ENCODE data around the gene XYLT1.
A peak's percentile ranks its signal among the peaks of the same experiment; 100 is the strongest.
"Not testable (repeated sequence)": the region's sequence is repeated elsewhere in the genome, so short reads cannot be mapped to it uniquely, and the experiment has no call there.

XYLT1 gene

GRCh38 chr16:17423221-17423620 is 47.5 kb downstream of the XYLT1 start:
- no peak for DNase-seq

DNA sequence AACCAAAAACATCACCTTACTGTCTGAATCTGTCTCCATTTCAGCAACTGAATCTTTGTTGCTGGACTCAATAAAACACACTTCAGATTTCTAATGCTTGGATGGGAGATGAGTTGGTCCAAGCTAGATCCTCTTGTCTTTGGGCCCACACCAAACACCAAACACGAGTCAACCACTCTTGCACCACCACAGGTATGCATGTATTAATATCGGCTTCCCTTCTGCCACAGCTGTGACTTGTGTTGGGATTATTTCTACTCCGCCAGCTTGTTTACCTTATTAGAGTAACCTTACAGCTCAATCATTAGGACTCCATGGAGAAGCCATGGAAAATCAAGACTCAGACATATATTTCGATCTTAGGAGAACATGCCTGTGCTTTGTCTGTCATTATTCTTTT is 49.9 kb downstream of the XYLT1 start:
- no peak for DNase-seq

DNA sequence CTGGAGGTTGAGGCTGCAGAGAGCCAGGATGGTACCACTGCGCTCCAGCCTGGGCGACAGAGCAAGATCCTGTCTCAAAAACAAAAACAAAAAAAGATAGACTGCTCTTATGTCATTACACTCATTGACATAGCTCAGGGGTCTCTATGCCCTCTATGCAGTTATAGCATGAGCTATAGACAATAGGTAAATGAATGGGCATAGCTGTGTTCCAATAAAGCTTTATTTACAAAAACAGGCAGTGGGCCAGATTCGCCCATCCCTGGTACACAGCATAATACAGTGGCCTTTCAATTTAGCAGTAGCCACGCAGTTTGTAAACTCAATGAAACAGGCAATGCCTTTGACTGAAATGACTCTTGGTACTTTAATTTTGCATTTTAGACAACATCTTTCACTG is 51.5 kb downstream of the XYLT1 start:
- no peak for DNase-seq

- no peak for DNase-seq
These were observed 53.0 kb downstream of the XYLT1 start for GRCh38 chr16:17417740-17418139.

- no peak for DNase-seq
These were observed 54.1 kb downstream of the XYLT1 start for GRCh38 chr16:17416461-17417311.

GRCh38 chr16:17414916-17415315 is 55.8 kb downstream of the XYLT1 start:
- no peak for DNase-seq

DNA sequence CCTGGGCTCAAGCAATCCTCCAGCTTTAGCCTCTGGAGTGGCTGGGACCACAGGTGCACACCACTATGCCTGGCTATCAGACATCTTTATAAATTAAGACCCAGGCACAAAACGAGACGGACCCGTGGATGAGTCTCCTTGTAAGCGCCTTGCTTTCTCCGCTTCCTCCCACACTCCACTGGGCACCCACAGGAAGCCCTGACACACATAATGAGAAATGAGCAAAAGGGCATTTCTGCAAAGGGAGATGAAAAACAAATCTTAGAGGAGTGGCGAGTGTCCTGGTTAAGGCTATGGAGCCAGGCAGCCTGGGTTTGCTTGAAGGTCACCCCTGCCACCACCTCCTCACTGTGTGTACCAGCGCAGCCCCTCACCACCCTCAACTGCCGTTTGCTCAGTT is 56.3 kb downstream of the XYLT1 start:
- DNase-seq: no peak

DNA sequence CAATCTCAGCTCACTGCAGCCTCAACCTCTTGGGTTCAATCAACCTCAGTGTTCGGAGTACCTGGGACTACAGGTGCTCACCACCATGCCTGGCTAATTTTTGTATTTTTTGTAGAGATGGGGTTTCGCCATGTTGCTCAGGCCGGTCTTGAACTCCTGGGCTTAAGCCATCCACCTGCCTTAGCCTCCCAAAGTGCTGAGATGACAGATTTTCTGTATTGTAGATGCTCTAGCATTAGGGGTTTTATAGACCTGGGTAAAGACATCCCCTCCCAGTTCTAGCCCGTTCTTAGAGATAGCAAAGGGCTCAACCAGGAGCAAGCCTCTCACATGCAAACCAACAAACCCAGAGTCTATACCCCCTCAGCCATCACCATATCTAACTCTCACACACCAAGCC is 57.3 kb downstream of the XYLT1 start:
- no peak for DNase-seq

DNA sequence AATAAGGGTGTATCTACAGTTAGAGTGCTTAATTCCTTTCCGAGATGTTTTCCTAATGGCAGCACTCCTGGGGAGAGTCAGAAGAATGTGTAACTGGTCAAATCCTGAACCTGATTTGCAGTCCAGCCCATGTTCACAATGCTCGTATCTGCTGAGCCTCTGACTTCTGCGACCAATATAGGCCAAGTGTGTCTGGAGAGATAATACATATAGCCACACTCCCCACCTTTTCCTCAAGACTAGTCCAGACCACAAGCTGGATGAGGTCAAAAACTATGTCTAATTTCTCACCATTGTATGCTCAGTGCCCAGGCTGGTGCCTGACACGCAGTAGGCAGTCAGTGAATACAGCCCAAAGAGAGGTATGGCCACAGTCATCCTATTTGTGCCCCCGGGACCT is 58.0 kb downstream of the XYLT1 start:
- DNase-seq: no peak

GRCh38 chr16:17412221-17412620 is 58.5 kb downstream of the XYLT1 start:
- no peak for DNase-seq

DNA sequence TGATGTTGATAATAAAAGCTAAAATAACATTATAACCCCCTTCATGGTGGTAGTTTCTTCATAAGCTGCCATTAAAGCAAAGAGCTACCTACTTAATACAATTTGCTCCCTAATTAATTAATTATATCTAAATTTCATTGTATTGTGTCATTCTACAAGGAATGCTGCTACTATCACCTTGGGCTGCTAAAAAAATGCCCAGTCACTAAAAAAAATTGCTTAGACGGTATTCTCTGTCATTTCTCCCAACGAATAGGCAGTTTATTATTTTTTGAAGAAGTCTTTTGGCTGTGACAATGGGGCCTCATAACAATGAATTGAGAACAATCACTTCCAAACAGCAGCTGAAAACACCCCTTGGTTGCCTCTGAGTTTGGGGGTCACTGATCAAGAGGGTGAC is 59.5 kb downstream of the XYLT1 start:
- DNase-seq: no peak

- not testable (repeated sequence) for DNase-seq
These were observed 60.4 kb downstream of the XYLT1 start for GRCh38 chr16:17410316-17410715.

- DNase-seq: no peak
These were observed 60.9 kb downstream of the XYLT1 start for GRCh38 chr16:17409894-17410293.

DNA sequence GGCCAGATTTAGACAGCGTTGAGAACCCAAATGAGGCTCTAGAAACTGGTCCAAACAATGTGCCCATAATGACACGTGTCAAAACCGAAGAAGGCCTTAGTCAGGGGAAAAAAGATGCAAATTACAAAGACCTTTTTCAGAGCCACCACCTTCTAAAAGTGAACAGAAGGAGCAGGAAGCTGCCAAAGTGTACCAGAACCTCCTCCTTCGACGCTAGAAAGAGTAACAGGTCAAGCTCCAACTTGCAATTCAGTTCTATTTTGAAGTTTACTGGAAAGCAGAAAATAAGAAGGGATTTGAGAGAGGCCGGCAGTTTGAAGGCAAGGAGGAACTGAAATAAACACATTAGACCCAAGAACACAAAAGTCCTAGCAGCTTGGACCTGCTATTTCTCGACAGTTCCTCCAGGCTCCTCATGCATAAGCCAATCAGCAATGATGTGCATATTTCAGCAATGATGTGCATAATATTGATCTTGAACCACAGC is 61.8 kb downstream of the XYLT1 start:
- DNase-seq: no peak

- no peak for DNase-seq
These were observed 62.5 kb downstream of the XYLT1 start for GRCh38 chr16:17408296-17408695.

DNA sequence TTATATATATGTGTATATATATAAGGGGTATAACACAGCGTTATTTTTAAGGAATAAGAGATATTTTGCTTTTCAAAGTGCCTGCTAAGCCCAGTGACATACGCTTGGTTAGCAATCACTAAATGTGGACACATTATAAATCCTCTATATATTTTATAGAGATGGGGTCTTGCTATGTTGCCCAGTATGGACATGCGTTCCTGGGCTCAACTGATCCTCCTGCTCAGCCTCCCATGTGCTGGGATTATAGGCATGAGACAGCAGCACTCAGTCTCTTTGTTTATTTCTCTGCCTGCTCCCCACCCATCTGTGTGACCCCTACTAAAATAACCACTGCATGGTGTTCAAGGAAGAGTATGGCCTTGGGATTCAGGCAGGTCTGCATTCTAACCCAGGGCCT is 63.4 kb downstream of the XYLT1 start:
- no peak for DNase-seq

GRCh38 chr16:17404941-17405689 is 65.6 kb downstream of the XYLT1 start:
- no peak for DNase-seq

- no peak for DNase-seq
These were observed 66.8 kb downstream of the XYLT1 start for GRCh38 chr16:17403859-17404545.

DNA sequence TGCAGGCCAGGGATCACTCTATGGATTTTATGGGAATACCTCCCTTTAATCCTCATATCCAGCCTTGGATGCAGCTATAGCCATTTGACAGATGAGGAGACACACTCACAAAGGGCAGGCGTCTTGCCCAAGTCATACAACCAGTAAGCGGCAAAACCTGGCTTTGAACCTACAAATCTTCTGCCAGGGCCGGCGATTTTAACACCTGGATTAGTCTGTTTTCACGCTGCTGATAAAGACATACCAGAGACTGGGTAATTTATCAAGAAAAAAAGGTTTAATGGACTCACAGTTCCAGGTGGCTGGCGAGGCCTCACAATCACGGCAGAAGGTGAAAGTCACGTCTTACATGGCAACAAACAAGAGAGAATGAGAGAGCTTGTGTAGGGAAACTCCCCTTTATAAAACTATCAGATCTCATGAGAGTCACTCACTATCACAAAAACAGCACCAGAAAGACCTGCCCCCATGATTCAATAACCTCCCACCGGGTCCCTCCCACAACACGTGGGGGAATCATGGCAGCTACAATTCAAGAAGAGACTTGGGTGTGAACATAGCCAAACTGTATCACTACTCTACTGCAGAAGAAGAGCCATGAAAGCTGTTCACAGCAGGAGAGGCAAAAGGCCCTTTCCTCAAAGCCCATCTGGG is 67.5 kb downstream of the XYLT1 start:
- DNase-seq: no peak

DNA sequence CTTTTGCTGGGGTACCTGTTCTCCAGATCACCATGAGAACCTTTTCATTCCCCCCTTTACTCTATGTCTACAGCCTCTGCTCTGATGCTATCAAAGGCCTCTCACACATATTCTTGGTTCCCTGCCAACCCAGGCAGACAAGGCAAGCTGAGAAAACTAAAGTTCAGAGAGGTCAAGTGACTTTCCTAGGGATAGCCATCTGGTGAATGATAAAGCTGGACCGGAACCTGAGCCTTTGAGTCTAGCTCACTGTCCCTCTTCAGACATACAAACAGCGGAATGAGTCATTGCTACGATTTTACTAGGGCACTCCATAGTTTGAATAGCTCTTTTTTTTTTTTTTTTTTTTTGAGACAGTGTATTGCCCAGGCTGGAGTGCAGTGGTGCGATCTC is 73.3 kb downstream of the XYLT1 start:
- DNase-seq: peak; percentile 70

DNA sequence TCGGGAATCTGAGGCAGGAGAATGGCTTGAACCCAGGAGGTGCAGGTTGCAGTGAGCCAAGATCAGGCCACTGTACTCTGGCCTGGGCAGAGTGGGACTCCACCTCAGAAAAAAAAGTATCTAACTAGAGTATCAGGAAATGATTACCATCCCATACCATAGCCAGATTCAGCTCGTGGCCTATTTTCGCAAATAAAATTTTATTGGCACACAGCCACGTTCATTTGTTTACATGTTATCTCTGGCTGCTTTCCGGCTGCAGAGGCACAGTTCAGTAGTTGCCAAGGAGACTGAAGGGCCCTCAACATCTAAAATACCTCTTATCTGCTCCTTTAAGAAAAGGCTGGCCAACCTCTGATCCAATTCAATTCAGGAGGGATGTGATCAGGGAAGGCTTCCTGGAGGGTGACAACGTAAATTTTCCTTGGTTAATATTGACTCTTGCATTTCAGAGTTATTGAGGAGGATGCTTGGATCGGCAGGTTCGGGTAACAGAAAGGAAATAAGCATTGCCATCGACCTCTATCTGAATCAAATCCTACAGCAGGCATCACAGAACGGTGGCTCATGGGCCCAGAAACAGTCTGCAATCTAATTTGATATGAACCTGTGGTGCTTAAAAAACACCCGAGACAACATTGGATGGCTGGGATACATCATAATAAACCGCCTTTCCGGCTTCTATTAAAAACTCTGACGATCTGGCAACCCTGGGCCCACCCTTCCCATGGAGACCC is 73.8 kb downstream of the XYLT1 start:
- peak; percentile 78 for DNase-seq

DNA sequence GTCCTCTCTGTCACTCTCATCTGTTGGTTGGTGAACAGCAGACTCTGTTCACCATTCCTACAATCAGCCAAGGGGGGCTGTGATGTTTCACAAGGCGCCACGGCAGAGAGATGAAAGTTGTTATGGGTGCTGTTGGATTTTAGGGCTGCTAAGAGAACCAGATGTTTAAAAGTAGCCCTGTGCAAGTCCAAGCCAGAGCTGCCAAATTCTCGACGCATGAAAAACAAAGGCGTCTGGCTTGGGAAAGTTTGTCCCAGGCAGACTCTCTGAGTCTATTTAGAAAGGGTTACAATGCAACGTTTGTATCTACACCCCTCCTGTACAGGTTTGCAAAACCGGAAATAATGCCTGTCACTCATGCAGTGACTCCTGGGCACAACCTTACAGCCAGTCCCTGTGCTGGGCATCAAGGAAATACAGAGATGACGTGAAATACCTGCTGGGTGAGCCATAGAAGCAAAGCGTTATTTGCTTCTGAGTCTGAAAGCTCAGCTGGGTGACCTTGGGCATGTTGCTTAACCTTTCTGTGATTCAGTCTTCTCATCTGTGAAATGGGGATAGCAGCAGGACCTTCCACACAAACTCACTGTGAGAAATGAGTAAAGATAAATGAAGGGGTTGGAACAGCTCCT is 74.8 kb downstream of the XYLT1 start:
- no peak for DNase-seq

Measured in NCI-H748 treated with DMSO at 0.1 percent for 48 hours (cell line).